ENCODE results near the gene PTGR2. TPM values are rescaled to one million over a fixed set of nuclear protein-coding genes. Genes with fewer than 3 reads are reported as not detected.

The PTGR2 gene
- total and polyA plus RNA-seq, 2 of the 8 experiments (the other 6 are each of a cell fraction or from before 2014, with no cell fraction given) = 6.0 to 17.5 TPM

GRCh38 chr14:73833530-73834260 lies 17.9 kb upstream of the PTGR2 start (continued):
- TF ChIP-seq TEAD4 (IDR thresholded peaks at IDR 0.05; ENCODE audit: low read depth, low read length) = 0 out of 2 replicates have a peak, but pooled peaks have one; percentile 42
- 0 out of 2 replicates have a peak, but pooled peaks have one; percentile 29 for TF ChIP-seq CEBPB (IDR thresholded peaks at IDR 0.05; ENCODE audit: low read depth, low read length)
- no peak for TF ChIP-seq SUZ12 (IDR thresholded peaks at IDR 0.05; ENCODE audit: low read length)
- no peak for TF ChIP-seq RXRA (IDR thresholded peaks at IDR 0.05; ENCODE audit: insufficient read depth, low read depth, low read length)
